ENCODE data around the gene HIC1.

DNA sequence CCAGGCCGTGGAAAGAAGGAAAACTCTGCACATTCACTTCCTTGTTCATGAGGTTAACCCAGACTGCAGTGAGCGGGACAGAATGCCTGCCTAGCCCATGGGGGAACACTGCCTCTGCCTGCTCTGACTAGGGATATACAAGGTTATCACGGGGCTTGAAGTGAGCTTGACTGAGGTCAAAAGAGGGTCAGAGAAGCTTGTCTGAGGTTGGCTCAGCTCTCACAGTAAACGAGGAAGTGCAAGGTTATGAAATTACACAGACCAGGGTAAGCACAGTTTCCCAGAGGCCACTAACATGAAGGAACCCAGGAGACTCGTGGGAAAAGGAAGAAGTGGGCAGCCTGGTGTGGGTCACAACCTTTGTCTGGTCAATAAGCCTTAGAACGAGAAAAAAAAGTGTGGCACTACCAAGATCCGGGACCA is 28.7 kb downstream of the HIC1 start:
- TF ChIP-seq ZFP30 (CRISPR knock-in tag; IDR thresholded peaks at IDR 0.05) (no peak), TOX (CRISPR knock-in tag; IDR thresholded peaks at IDR 0.05; ENCODE audit: borderline replicate concordance) (no peak), CSDC2 (CRISPR knock-in tag; IDR thresholded peaks at IDR 0.05) (no peak), RARB (CRISPR knock-in tag; IDR thresholded peaks at IDR 0.05) (no peak), TCF4 (CRISPR knock-in tag; IDR thresholded peaks at IDR 0.05; ENCODE audit: borderline replicate concordance) (no peak), ZFP3 (CRISPR knock-in tag; IDR thresholded peaks at IDR 0.05) (no peak), OSR1 (CRISPR knock-in tag; IDR thresholded peaks at IDR 0.05) (no peak), ARNTL (CRISPR knock-in tag; IDR thresholded peaks at IDR 0.05; ENCODE audit: borderline replicate concordance, low read depth) (no peak), ISL1 (CRISPR knock-in tag; IDR thresholded peaks at IDR 0.05) (no peak)
- TF ChIP-seq, protein P1, sequence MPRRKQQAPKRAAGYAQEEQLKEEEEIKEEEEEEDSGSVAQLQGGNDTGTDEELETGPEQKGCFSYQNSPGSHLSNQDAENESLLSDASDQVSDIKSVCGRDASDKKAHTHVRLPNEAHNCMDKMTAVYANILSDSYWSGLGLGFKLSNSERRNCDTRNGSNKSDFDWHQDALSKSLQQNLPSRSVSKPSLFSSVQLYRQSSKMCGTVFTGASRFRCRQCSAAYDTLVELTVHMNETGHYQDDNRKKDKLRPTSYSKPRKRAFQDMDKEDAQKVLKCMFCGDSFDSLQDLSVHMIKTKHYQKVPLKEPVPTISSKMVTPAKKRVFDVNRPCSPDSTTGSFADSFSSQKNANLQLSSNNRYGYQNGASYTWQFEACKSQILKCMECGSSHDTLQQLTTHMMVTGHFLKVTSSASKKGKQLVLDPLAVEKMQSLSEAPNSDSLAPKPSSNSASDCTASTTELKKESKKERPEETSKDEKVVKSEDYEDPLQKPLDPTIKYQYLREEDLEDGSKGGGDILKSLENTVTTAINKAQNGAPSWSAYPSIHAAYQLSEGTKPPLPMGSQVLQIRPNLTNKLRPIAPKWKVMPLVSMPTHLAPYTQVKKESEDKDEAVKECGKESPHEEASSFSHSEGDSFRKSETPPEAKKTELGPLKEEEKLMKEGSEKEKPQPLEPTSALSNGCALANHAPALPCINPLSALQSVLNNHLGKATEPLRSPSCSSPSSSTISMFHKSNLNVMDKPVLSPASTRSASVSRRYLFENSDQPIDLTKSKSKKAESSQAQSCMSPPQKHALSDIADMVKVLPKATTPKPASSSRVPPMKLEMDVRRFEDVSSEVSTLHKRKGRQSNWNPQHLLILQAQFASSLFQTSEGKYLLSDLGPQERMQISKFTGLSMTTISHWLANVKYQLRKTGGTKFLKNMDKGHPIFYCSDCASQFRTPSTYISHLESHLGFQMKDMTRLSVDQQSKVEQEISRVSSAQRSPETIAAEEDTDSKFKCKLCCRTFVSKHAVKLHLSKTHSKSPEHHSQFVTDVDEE (CRISPR knock-in tag; IDR thresholded peaks at IDR 0.05), result no peak
- TF ChIP-seq, protein P2, sequence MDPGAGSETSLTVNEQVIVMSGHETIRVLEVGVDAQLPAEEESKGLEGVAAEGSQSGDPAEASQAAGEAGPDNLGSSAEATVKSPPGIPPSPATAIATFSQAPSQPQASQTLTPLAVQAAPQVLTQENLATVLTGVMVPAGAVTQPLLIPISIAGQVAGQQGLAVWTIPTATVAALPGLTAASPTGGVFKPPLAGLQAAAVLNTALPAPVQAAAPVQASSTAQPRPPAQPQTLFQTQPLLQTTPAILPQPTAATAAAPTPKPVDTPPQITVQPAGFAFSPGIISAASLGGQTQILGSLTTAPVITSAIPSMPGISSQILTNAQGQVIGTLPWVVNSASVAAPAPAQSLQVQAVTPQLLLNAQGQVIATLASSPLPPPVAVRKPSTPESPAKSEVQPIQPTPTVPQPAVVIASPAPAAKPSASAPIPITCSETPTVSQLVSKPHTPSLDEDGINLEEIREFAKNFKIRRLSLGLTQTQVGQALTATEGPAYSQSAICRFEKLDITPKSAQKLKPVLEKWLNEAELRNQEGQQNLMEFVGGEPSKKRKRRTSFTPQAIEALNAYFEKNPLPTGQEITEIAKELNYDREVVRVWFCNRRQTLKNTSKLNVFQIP (CRISPR knock-in tag; IDR thresholded peaks at IDR 0.05; ENCODE audit: borderline replicate concordance, low read depth), result no peak
- TF ChIP-seq, protein P3, sequence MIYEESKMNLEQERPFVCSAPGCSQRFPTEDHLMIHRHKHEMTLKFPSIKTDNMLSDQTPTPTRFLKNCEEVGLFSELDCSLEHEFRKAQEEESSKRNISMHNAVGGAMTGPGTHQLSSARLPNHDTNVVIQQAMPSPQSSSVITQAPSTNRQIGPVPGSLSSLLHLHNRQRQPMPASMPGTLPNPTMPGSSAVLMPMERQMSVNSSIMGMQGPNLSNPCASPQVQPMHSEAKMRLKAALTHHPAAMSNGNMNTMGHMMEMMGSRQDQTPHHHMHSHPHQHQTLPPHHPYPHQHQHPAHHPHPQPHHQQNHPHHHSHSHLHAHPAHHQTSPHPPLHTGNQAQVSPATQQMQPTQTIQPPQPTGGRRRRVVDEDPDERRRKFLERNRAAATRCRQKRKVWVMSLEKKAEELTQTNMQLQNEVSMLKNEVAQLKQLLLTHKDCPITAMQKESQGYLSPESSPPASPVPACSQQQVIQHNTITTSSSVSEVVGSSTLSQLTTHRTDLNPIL (CRISPR knock-in tag; IDR thresholded peaks at IDR 0.05; ENCODE audit: low read depth), result no peak
- TF ChIP-seq, protein P4, sequence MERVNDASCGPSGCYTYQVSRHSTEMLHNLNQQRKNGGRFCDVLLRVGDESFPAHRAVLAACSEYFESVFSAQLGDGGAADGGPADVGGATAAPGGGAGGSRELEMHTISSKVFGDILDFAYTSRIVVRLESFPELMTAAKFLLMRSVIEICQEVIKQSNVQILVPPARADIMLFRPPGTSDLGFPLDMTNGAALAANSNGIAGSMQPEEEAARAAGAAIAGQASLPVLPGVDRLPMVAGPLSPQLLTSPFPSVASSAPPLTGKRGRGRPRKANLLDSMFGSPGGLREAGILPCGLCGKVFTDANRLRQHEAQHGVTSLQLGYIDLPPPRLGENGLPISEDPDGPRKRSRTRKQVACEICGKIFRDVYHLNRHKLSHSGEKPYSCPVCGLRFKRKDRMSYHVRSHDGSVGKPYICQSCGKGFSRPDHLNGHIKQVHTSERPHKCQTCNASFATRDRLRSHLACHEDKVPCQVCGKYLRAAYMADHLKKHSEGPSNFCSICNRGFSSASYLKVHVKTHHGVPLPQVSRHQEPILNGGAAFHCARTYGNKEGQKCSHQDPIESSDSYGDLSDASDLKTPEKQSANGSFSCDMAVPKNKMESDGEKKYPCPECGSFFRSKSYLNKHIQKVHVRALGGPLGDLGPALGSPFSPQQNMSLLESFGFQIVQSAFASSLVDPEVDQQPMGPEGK (CRISPR knock-in tag; IDR thresholded peaks at IDR 0.05; ENCODE audit: borderline replicate concordance), result no peak
- TF ChIP-seq, protein P5, sequence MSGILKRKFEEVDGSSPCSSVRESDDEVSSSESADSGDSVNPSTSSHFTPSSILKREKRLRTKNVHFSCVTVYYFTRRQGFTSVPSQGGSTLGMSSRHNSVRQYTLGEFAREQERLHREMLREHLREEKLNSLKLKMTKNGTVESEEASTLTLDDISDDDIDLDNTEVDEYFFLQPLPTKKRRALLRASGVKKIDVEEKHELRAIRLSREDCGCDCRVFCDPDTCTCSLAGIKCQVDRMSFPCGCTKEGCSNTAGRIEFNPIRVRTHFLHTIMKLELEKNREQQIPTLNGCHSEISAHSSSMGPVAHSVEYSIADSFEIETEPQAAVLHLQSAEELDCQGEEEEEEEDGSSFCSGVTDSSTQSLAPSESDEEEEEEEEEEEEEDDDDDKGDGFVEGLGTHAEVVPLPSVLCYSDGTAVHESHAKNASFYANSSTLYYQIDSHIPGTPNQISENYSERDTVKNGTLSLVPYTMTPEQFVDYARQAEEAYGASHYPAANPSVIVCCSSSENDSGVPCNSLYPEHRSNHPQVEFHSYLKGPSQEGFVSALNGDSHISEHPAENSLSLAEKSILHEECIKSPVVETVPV (CRISPR knock-in tag; IDR thresholded peaks at IDR 0.05), result no peak
